ENCODE measurements around the gene MTCH1. TPM values are rescaled to one million over a fixed set of nuclear protein-coding genes. Genes with fewer than 3 reads are reported as not detected.

MTCH1 gene
- total RNA-seq, 1 experiment from 2014 or later = 189 TPM

- DNase-seq (ENCODE audit: low spot score) = no peak
Observed at GRCh38 chr6:36926708-36927513, 59.1 kb downstream of the MTCH1 start.

- no peak for DNase-seq (ENCODE audit: low spot score)
Observed at GRCh38 chr6:36925809-36926208, 60.2 kb downstream of the MTCH1 start.

GRCh38 chr6:36924778-36925374 is 61.1 kb downstream of the MTCH1 start:
- no peak for DNase-seq (ENCODE audit: low spot score)

GRCh38 chr6:36924131-36924530 is 61.9 kb downstream of the MTCH1 start:
- no peak for DNase-seq (ENCODE audit: low spot score)

- no peak for DNase-seq (ENCODE audit: low spot score)
Observed at GRCh38 chr6:36920546-36920945, 65.5 kb downstream of the MTCH1 start.

GRCh38 chr6:36920049-36920448 is 65.9 kb downstream of the MTCH1 start:
- no peak for DNase-seq (ENCODE audit: low spot score)

Other genes starting within 250 kb of the MTCH1 start
- 0.24 TPM in 1 of 2 replicates, not detected in the other for gene CPNE5, start 146.8 kb downstream of the MTCH1 start, total RNA-seq (2014; rRNA removed; shearing (Covaris generic))
- gene PPIL1, start 111.4 kb downstream of the MTCH1 start, total RNA-seq (2014; rRNA removed; shearing (Covaris generic)) = 64.3 and 71.7 TPM in 2 replicates
- gene C6orf89, start 100.2 kb downstream of the MTCH1 start, total RNA-seq (2014; rRNA removed; shearing (Covaris generic)) = 36.8 TPM in 2 replicates
- 0.74 TPM in 1 of 2 replicates, not detected in the other for gene PI16, start 31.5 kb downstream of the MTCH1 start, total RNA-seq (2014; rRNA removed; shearing (Covaris generic))
- gene FGD2, start 19.5 kb upstream of the MTCH1 start, total RNA-seq (2014; rRNA removed; shearing (Covaris generic)) = not detected in 2 replicates
- gene PIM1, start 184.0 kb upstream of the MTCH1 start, total RNA-seq (2014; rRNA removed; shearing (Covaris generic)) = 10.6 and 20.7 TPM in 2 replicates